Skeletal muscle tissue (tissue), 4 donors: ENCODE results near the gene ASXL1. TPM values are rescaled to one million over a fixed set of nuclear protein-coding genes. Genes with fewer than 3 reads are reported as not detected.
A peak's percentile ranks its signal among the peaks of the same experiment; 100 is the strongest.

Experiments
- H3K27ac ChIP-seq: one replicate; pipeline ENCODE4 v1.7.0; 2013; ENCODE audit warnings: mild to moderate bottlenecking, low read depth, low read length, inconsistent platforms
- H3K27me3 ChIP-seq, 3 donors: one replicate each; pipeline ENCODE4 v1.7.0; 2013; ENCODE audit warnings: low read length in 3 of 3; ENCODE audit not compliant: control insufficient read depth in 3 of 3, insufficient read depth in 3 of 3
- H3K36me3 ChIP-seq, 3 donors: one replicate each; pipeline ENCODE4 v1.7.0; 2013; ENCODE audit warnings: low read length in 3 of 3; ENCODE audit not compliant: control insufficient read depth in 3 of 3, insufficient read depth in 3 of 3
- H3K4me1 ChIP-seq, 3 donors: one replicate each; pipeline ENCODE4 v1.7.0; 2013; ENCODE audit warnings: low read length in 3 of 3, mild to moderate bottlenecking in 3 of 3; ENCODE audit not compliant: control insufficient read depth in 3 of 3, insufficient read depth in 3 of 3
- H3K4me3 ChIP-seq, 3 donors: one replicate each; pipeline ENCODE4 v1.7.0; 2013; ENCODE audit warnings: low read length in 3 of 3
- H3K9ac ChIP-seq, 3 donors: one replicate each; pipeline ENCODE4 v1.7.0; 2013; ENCODE audit warnings: low read length in 3 of 3, mild to moderate bottlenecking in 3 of 3, moderate library complexity in 2 of 3, low read depth in 1 of 3
- H3K9me3 ChIP-seq, 3 donors: one replicate each; pipeline ENCODE4 v1.7.0; 2013; ENCODE audit warnings: low read length in 3 of 3; ENCODE audit not compliant: control insufficient read depth in 3 of 3
- total RNA-seq: library from RNA; depleted of rRNA; stranded (reverse); fragments of >200 nt; gene quantifications from one replicate; pipeline ENCODE4 v1.2.3, GENCODE V29; 2014
- donor health status: Osteomylitis.

Gene ASXL1
- total RNA-seq, 1 donor from 2014 or later = 86.1 TPM

GRCh38 chr20:32477594-32478512 is 119.7 kb downstream of the ASXL1 start:
- H3K27ac ChIP-seq = no peak overlapping the region
- H3K9ac ChIP-seq = peak overlapping the region in 1 of 3 donors; percentile 4
- no peaks in the 10 kb centered on the region for H3K36me3 ChIP-seq
- peaks cover 41 to 54% (median 54%) of the 10 kb centered on the region in 3 donors for H3K4me1 ChIP-seq
- no peak overlapping the region for H3K4me3 ChIP-seq
- H3K9me3 ChIP-seq = no peaks in the 10 kb centered on the region
- H3K27me3 ChIP-seq = peaks cover 0 to 6% (median 5%) of the 10 kb centered on the region in 3 donors

DNA sequence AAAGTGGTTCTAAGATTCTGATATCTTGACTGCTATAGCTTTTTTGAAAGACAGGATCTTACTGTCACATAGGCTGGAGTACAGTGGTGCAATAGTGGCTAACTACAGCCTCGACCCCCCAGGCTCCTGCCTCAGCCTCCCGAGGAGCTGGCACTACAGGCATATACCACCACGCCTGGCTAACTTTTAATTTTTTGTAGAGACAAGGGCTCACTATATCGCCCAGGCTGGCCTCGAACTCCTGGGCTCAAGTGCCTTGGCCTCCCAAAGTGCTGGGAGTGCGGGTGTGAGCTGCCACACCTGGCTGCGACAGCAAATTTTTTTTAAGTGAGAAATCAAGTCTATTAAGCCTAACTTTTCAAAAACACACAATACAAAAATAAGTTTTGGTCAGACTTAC is 120.4 kb downstream of the ASXL1 start:
- Histone ChIP-seq H3K27me3 (peaks cover 0 to 6% (median 5%) of the 10 kb centered on the region in 3 donors), H3K9ac (no peak overlapping the region), H3K9me3 (no peaks in the 10 kb centered on the region), H3K4me3 (no peak overlapping the region), H3K27ac (no peak overlapping the region), H3K36me3 (no peaks in the 10 kb centered on the region), H3K4me1 (peaks cover 35 to 50% (median 50%) of the 10 kb centered on the region in 3 donors)

DNA sequence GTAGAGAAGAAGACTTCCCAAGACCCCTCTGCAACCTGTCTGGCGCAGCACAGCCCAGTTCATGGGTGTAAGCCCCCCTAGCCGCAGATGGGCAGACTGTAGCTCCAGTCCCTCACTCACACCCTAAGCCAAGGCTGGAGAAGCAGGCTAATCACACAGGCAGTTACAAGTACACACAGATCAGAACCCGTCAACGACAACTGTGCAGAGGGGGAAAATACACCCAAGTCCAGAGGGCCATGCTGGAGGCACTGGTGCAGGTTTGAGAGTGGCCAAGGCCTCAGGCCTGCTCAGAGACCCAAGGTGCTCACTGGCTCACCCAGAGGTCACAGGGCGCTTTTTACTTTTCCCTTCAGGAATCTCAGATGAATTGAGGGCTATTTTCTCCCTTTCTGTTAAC is 120.9 kb downstream of the ASXL1 start:
- Histone ChIP-seq H3K9me3 (no peaks in the 10 kb centered on the region), H3K36me3 (no peaks in the 10 kb centered on the region), H3K9ac (no peak overlapping the region), H3K4me3 (no peak overlapping the region), H3K4me1 (peaks cover 31 to 50% (median 46%) of the 10 kb centered on the region in 3 donors), H3K27me3 (peaks cover 0 to 6% (median 5%) of the 10 kb centered on the region in 3 donors), H3K27ac (no peak overlapping the region)

DNA sequence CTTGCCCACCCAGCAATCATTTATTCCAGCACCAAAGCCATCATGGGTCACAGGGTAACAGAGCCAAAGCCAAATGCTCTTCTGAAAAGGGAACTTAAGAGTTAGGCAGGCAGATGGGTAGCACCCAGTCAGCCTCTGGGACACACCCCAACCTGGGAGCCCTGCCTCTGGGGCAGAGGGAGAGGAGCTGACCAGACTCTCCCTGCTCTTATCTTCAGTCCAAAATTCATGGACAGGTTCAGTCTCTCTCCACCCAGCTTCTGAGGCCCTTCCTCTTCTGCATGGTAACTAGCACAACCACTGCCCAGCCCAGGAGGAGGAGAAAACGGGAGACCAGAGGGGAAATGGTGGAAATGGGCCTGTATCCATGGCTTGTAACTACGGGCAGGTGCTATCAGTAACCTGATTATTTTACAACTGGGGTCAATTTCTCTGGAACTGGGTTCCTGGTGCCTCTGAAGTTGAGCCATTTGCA is 121.6 kb downstream of the ASXL1 start:
- Histone ChIP-seq H3K9ac (no peak overlapping the region), H3K4me1 (peaks cover 27 to 45% (median 42%) of the 10 kb centered on the region in 3 donors)

DNA sequence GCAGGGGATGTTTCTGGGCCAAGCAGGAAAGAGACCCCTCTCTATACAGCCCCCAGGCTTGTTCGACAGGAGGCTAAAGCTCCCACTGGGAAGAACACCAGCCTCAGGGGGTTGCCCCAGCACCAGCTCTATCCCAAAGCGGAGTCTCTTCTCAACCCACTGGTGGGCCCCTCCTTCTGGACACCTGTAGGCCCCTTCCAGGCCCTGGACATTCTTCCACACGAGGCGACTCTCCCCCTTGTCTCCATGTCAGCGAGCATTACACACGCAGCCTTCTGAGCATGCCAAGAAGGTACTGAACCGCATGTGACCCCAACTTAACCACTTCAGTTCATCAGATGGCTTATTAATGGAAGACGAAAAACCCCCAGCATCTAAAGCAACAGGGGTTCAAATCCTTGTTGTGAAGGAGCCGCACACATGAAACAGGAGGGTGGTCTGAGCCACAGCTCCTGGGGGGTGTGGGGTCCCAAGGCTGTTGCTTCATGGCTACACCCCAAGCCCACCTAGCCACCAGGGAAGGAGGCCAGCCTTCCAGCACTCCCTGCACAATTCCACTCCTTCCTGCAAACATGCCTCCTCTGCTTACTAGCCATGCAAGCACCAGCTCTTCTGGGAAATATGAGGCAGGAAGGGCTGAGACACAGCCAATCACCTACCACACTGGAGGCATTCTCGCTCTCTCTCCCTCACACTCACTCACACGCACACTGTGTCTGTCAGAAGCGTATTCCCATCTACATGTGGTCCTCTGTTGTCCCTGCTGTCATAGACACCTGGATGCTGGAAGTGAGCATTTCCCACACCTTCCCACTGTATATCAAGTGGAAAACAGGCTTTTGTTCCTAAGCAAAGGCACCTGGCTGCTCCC is 122.5 kb downstream of the ASXL1 start:
- Histone ChIP-seq H3K4me1 (peaks cover 23 to 39% (median 37%) of the 10 kb centered on the region in 3 donors), H3K27me3 (peaks cover 0 to 3% (median 0%) of the 10 kb centered on the region in 3 donors), H3K36me3 (no peaks in the 10 kb centered on the region), H3K27ac (peak overlapping the region; percentile 72), H3K4me3 (peak overlapping the region in 1 of 3 donors; percentile 3), H3K9me3 (no peaks in the 10 kb centered on the region), H3K9ac (peak overlapping the region in 1 of 3 donors; percentile 54)

More for the DNA sequence above, 121.6 kb downstream of the ASXL1 start:
- H3K27me3 ChIP-seq = peaks cover 0 to 7% (median 5%) of the 10 kb centered on the region in 3 donors
- H3K27ac ChIP-seq = no peak overlapping the region
- H3K36me3 ChIP-seq = no peaks in the 10 kb centered on the region
- no peak overlapping the region for H3K4me3 ChIP-seq
- H3K9me3 ChIP-seq = no peaks in the 10 kb centered on the region

DNA sequence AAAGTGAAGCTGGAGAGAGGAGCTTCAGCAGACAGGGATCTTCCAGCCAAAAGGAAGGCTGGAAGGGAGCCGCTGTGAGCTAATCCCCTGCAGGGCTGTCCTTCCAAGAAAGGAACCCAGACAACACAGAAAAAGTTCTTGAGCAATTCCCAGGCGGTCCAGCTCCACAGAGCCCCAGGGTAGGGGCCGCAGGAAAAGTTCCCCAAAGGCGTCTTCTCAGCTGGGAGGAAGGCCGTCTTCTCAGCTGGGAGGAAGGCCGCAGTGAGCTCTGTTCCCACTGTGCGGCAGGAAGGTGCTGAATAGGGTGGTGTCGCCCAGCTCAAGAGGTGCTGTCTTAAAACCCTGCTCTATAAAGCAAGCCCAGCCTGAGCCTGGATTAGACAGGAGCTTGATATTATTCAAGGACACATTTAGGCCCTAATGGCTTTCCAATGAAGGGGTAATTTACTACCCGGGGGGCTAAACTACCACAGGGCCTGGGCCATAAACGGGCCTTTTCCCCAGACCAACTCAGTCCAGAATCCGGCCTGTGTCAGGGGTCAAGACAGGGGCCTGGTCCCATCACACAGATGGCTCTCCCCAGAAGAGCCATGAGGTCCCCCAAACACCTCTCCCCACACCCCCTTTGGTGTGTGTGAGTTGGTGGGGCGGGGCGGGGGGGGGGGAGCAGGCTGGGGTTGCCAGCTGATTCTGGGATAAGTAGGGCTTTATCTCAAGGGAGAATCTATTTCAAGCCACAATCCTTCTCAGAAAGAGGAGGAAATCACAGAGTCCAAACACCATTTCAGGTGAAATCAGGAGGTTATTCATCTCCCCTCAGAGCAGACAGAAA is 123.4 kb downstream of the ASXL1 start:
- Histone ChIP-seq H3K4me1 (peaks cover 14 to 30% (median 28%) of the 10 kb centered on the region in 3 donors), H3K27ac (peak overlapping the region; percentile 72), H3K36me3 (no peaks in the 10 kb centered on the region), H3K9ac (peak overlapping the region in 1 of 3 donors; percentile 54), H3K4me3 (peak overlapping the region in 2 of 3 donors; percentile 3 to 35), H3K27me3 (peaks cover 0 to 7% (median 0%) of the 10 kb centered on the region in 3 donors), H3K9me3 (no peaks in the 10 kb centered on the region)

GRCh38 chr20:32482143-32482441 is 124.0 kb downstream of the ASXL1 start:
- Histone ChIP-seq H3K9me3 (no peaks in the 10 kb centered on the region), H3K27me3 (peaks cover 0 to 7% (median 0%) of the 10 kb centered on the region in 3 donors), H3K4me1 (peaks cover 12 to 24% (median 22%) of the 10 kb centered on the region in 3 donors), H3K27ac (peak overlapping the region; percentile 72), H3K4me3 (peak overlapping the region; percentile 54 to 63 (median 59)), H3K36me3 (no peaks in the 10 kb centered on the region), H3K9ac (peak overlapping the region in 2 of 3 donors; percentile 33 to 69)

DNA sequence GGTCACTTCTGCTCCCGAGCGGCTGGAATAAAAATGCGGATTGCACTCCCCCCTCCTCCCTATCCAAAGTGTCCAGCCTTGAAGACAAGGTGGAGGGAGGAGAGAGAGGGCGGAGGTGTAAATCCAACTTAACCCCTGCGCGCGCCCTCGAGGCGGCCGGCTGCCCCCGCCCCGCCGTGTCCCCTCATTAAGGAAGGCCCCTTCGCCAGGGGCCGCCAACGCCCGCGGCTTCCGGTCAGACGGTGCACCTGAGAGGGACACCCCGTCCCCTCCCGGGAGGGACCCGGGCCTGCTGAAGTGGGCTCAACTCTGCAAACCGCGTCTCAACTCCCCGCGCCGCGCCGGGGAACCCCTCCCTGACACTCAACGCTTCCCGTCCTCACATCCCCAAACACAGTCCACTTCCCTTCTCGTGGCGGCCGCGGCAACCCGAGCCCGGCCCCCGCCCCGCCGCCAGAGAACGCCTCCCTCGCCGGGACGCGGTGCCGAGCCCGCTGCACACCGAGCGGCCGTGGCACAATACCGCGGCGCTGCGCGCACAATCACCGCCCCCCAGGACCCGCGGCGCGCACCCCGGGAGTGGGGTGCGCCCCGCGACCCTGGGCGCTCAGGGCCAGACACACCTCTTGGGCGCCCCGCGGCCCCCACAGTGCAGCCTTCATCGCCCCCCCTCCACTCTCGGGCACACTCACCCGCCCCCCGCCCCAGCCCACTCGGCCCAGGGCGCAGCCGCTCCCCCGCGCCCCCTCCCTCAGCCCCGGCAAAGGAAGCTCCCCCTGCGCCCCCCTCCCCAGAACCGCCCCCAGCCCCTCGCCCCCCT is 124.5 kb downstream of the ASXL1 start:
- Histone ChIP-seq H3K4me1 (peaks cover 10 to 21% (median 17%) of the 10 kb centered on the region in 3 donors), H3K9ac (peak overlapping the region; percentile 14 to 69 (median 33))

More for the DNA sequence above, 124.5 kb downstream of the ASXL1 start:
- Histone ChIP-seq H3K4me3 (peak overlapping the region; percentile 54 to 63 (median 59)), H3K36me3 (no peaks in the 10 kb centered on the region), H3K27ac (peak overlapping the region; percentile 72), H3K9me3 (no peaks in the 10 kb centered on the region), H3K27me3 (peaks cover 0 to 7% (median 0%) of the 10 kb centered on the region in 3 donors)
